Measurements from ENCODE around the gene UPF3A.

GRCh38 chr13:114309806-114310410, 28.5 kb downstream of the UPF3A start:
- TF ChIP-seq CTCF (IDR thresholded peaks at IDR 0.05) (no peak), POLR2A (IDR thresholded peaks at IDR 0.05) (no peak)
